Measurements from ENCODE around the gene YJEFN3.

DNA sequence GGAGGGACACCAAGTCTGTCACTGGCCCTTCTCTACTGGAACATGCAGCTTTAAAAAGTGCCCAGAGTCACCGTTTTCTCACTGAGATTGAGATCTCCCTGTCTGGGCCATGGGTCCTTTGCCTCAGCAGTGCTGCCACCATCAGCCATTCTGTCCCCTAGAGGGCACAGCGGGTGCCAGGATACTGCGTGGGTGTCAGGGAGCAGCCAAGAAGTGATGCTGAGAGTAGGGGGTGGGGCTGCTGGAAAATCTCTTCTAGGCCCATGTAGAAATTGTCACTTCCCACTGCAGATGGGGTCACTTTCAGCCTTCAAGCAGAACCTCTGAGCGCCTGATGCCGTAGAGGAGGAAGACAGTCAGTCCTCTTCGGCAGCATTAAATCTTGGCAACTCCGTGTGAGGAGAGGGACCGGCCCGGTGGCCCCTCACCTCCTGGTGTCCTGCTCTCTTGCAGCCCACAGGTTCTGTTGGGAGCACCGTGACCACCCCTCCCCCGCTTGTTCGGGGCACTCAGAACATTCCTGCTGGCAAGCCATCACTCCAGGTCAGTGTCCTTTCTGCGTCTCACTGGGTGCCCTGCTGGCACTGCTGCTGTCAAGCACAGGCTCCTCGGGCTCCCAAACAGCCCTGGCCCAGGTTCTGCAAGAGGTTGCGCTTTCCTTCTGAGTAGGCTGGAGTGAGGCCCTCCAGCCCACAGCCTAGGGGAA lies 34.7 kb upstream of the YJEFN3 start:
- TF ChIP-seq, protein P1, sequence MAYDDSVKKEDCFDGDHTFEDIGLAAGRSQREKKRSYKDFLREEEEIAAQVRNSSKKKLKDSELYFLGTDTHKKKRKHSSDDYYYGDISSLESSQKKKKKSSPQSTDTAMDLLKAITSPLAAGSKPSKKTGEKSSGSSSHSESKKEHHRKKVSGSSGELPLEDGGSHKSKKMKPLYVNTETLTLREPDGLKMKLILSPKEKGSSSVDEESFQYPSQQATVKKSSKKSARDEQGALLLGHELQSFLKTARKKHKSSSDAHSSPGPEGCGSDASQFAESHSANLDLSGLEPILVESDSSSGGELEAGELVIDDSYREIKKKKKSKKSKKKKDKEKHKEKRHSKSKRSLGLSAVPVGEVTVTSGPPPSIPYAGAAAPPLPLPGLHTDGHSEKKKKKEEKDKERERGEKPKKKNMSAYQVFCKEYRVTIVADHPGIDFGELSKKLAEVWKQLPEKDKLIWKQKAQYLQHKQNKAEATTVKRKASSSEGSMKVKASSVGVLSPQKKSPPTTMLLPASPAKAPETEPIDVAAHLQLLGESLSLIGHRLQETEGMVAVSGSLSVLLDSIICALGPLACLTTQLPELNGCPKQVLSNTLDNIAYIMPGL (CRISPR knock-in tag; IDR thresholded peaks at IDR 0.05) = no peak
- TF ChIP-seq ZNF232 (CRISPR knock-in tag; IDR thresholded peaks at IDR 0.05) (no peak), ZNF396 (CRISPR knock-in tag; IDR thresholded peaks at IDR 0.05; ENCODE audit: borderline replicate concordance) (no peak), TCF7 (CRISPR knock-in tag; IDR thresholded peaks at IDR 0.05; ENCODE audit: low read depth) (no peak), TEAD4 (CRISPR knock-in tag; IDR thresholded peaks at IDR 0.05) (no peak), ATF3 (CRISPR knock-in tag; conservative IDR thresholded peaks at IDR 0.05) (no peak), GABPB1 (CRISPR knock-in tag; IDR thresholded peaks at IDR 0.05) (no peak), PRDM15 (CRISPR knock-in tag; IDR thresholded peaks at IDR 0.05) (no peak), ZBTB21 (CRISPR knock-in tag; IDR thresholded peaks at IDR 0.05; ENCODE audit: borderline replicate concordance) (no peak)
- TF ChIP-seq, protein P2, sequence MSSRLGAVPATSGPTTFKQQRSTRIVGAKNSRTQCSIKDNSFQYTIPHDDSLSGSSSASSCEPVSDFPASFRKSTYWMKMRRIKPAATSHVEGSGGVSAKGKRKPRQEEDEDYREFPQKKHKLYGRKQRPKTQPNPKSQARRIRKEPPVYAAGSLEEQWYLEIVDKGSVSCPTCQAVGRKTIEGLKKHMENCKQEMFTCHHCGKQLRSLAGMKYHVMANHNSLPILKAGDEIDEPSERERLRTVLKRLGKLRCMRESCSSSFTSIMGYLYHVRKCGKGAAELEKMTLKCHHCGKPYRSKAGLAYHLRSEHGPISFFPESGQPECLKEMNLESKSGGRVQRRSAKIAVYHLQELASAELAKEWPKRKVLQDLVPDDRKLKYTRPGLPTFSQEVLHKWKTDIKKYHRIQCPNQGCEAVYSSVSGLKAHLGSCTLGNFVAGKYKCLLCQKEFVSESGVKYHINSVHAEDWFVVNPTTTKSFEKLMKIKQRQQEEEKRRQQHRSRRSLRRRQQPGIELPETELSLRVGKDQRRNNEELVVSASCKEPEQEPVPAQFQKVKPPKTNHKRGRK (CRISPR knock-in tag; IDR thresholded peaks at IDR 0.05; ENCODE audit: borderline replicate concordance) = no peak
- TF ChIP-seq, protein P3, sequence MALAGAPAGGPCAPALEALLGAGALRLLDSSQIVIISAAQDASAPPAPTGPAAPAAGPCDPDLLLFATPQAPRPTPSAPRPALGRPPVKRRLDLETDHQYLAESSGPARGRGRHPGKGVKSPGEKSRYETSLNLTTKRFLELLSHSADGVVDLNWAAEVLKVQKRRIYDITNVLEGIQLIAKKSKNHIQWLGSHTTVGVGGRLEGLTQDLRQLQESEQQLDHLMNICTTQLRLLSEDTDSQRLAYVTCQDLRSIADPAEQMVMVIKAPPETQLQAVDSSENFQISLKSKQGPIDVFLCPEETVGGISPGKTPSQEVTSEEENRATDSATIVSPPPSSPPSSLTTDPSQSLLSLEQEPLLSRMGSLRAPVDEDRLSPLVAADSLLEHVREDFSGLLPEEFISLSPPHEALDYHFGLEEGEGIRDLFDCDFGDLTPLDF (CRISPR knock-in tag; IDR thresholded peaks at IDR 0.05) = no peak
- TF ChIP-seq, protein P4, sequence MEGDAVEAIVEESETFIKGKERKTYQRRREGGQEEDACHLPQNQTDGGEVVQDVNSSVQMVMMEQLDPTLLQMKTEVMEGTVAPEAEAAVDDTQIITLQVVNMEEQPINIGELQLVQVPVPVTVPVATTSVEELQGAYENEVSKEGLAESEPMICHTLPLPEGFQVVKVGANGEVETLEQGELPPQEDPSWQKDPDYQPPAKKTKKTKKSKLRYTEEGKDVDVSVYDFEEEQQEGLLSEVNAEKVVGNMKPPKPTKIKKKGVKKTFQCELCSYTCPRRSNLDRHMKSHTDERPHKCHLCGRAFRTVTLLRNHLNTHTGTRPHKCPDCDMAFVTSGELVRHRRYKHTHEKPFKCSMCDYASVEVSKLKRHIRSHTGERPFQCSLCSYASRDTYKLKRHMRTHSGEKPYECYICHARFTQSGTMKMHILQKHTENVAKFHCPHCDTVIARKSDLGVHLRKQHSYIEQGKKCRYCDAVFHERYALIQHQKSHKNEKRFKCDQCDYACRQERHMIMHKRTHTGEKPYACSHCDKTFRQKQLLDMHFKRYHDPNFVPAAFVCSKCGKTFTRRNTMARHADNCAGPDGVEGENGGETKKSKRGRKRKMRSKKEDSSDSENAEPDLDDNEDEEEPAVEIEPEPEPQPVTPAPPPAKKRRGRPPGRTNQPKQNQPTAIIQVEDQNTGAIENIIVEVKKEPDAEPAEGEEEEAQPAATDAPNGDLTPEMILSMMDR (IDR thresholded peaks at IDR 0.05) = no peak
- TF ChIP-seq, protein P5, sequence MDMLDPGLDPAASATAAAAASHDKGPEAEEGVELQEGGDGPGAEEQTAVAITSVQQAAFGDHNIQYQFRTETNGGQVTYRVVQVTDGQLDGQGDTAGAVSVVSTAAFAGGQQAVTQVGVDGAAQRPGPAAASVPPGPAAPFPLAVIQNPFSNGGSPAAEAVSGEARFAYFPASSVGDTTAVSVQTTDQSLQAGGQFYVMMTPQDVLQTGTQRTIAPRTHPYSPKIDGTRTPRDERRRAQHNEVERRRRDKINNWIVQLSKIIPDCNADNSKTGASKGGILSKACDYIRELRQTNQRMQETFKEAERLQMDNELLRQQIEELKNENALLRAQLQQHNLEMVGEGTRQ (CRISPR knock-in tag; IDR thresholded peaks at IDR 0.05) = no peak
